Measurements from ENCODE around the gene DLEC1.
"Not testable (repeated sequence)": the region's sequence is repeated elsewhere in the genome, so short reads cannot be mapped to it uniquely, and the experiment has no call there.

Gene DLEC1

GRCh38 chr3:38083254-38083653 is 44.2 kb downstream of the DLEC1 start:
- DNase-seq (ENCODE audit: low read depth in 2 of 2) = not testable (repeated sequence)

GRCh38 chr3:38083871-38084333 is 44.9 kb downstream of the DLEC1 start:
- no peak for DNase-seq (ENCODE audit: low read depth in 2 of 2)

GRCh38 chr3:38084334-38085310 is 45.6 kb downstream of the DLEC1 start:
- DNase-seq (ENCODE audit: low read depth in 2 of 2) = no peak

GRCh38 chr3:38085311-38085942 is 46.4 kb downstream of the DLEC1 start:
- no peak for DNase-seq (ENCODE audit: low read depth in 2 of 2)

GRCh38 chr3:38085943-38086324 is 46.9 kb downstream of the DLEC1 start:
- no peak for DNase-seq (ENCODE audit: low read depth in 2 of 2)

- no peak for DNase-seq (ENCODE audit: low read depth in 2 of 2)
These were observed 47.5 kb downstream of the DLEC1 start for GRCh38 chr3:38086496-38086895.

- not testable (repeated sequence) for DNase-seq (ENCODE audit: low read depth in 2 of 2)
These were observed 48.3 kb downstream of the DLEC1 start for GRCh38 chr3:38087278-38087677.

- DNase-seq (ENCODE audit: low read depth in 2 of 2) = no peak
These were observed 49.4 kb downstream of the DLEC1 start for GRCh38 chr3:38088126-38089078.

- DNase-seq (ENCODE audit: low read depth in 2 of 2) = no peak
These were observed 50.2 kb downstream of the DLEC1 start for GRCh38 chr3:38089163-38089562.

- no peak for DNase-seq (ENCODE audit: low read depth in 2 of 2)
These were observed 51.4 kb downstream of the DLEC1 start for GRCh38 chr3:38090453-38090852.

GRCh38 chr3:38094999-38095398 is 56.0 kb downstream of the DLEC1 start:
- DNase-seq (ENCODE audit: low read depth in 2 of 2) = no peak

- no peak for DNase-seq (ENCODE audit: low read depth in 2 of 2)
These were observed 56.9 kb downstream of the DLEC1 start for GRCh38 chr3:38095669-38096483.

GRCh38 chr3:38097446-38098375 is 58.7 kb downstream of the DLEC1 start:
- no peak for DNase-seq (ENCODE audit: low read depth in 2 of 2)

GRCh38 chr3:38098376-38098723 is 59.3 kb downstream of the DLEC1 start:
- DNase-seq (ENCODE audit: low read depth in 2 of 2) = no peak

- DNase-seq (ENCODE audit: low read depth in 2 of 2) = no peak
These were observed 60.5 kb downstream of the DLEC1 start for GRCh38 chr3:38099518-38099917.

- no peak for DNase-seq (ENCODE audit: low read depth in 2 of 2)
These were observed 61.5 kb downstream of the DLEC1 start for GRCh38 chr3:38100498-38100897.

- no peak for DNase-seq (ENCODE audit: low read depth in 2 of 2)
These were observed 62.9 kb downstream of the DLEC1 start for GRCh38 chr3:38101811-38102443.

GRCh38 chr3:38102444-38102814 is 63.4 kb downstream of the DLEC1 start:
- no peak for DNase-seq (ENCODE audit: low read depth in 2 of 2)

GRCh38 chr3:38105525-38105924 is 66.5 kb downstream of the DLEC1 start:
- no peak for DNase-seq (ENCODE audit: low read depth in 2 of 2)
